Activated T-helper 9 cell treated with anti-CD3 and anti-CD28 coated beads, Interleukin-2, amount 50 U/mL, for 16 hours (primary cell): ENCODE measurements around the gene DEPDC7.

Source experiments
- DNase-seq: peaks from one replicate; pipeline ENCODE4 v3.0.0-alpha.2; 2020; ENCODE audit warnings: low read depth

The DEPDC7 gene

GRCh38 chr11:33062137-33062536 is 46.5 kb downstream of the DEPDC7 start:
- DNase-seq = no peak

DNA sequence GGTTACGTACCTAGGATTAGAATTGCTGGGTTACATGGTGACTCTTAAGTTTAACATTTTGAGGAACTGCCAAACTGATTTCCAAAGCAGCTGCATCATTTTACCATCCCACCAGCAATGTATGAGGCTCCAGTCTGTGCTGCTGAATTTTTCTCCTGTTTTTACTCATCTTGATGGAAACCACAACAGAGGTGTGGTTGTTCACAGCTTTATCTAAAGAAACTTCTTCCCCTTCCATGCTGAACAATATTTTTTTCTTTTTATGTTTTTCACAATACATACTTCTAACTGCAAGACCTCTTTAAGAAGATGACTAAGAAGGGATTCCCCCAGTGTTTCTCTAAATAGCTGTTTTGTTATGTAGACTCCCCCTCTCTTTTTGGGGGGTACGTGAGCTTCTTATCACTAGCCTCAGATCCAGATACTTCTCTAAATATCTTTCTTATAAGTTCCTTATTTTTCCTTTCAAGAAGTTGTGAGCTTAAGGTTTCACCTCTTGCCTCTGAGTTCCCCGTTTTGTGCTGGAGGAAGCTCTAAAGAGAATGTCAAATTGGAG is 47.7 kb downstream of the DEPDC7 start:
- DNase-seq = no peak

- DNase-seq = no peak
These were observed 48.6 kb downstream of the DEPDC7 start for GRCh38 chr11:33064033-33064825.

GRCh38 chr11:33064866-33065265 is 49.2 kb downstream of the DEPDC7 start:
- DNase-seq = no peak

- peak; percentile 55 for DNase-seq
These were observed 49.9 kb downstream of the DEPDC7 start for GRCh38 chr11:33065445-33066178.

- DNase-seq = no peak
These were observed 51.6 kb downstream of the DEPDC7 start for GRCh38 chr11:33067294-33067693.

- no peak for DNase-seq
These were observed 53.1 kb downstream of the DEPDC7 start for GRCh38 chr11:33068611-33069340.

DNA sequence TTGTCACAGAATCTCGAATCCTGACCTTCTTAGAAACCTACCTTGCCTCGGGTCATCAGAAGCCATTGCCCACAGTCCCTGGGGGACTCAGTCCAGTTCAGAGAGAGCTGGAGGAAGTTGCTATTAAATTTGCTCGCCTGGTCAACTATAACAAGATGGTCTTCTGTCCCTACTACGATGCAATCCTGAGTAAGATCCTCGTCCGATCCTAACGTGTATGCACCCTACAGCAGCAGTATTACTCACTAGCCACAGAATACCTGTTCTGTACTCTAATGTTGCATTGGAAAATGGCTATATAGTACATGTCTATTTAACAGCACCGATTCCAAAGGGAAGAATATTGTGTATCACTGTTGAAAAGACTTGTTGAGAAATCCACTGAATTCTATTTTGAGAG is 56.8 kb downstream of the DEPDC7 start:
- DNase-seq = no peak
